NCI-H1930 (cell line): ENCODE data around the gene PLD5.

Source experiments
- DNase-seq, 2 experiments: peaks; one replicate each; lab custom pipeline; 2025; lab: John Stamatoyannopoulos, UW

The PLD5 gene

GRCh38 chr1:242524571-242525359 lies at the start of gene PLD5:
Gene PLD5, minus strand, starts transcription at chr1:242524697.
- DNase-seq: peak; percentile 15 to 48

GRCh38 chr1:242569867-242570266 lies 45.4 kb upstream of the PLD5 start:
- no peak for DNase-seq

- DNase-seq: no peak
Observed at GRCh38 chr1:242568666-242569065, 44.2 kb upstream of the PLD5 start.

- no peak for DNase-seq
Observed at GRCh38 chr1:242567596-242567995, 43.1 kb upstream of the PLD5 start.

GRCh38 chr1:242556759-242557158 lies 32.3 kb upstream of the PLD5 start:
- no peak for DNase-seq

- DNase-seq: no peak
Observed at GRCh38 chr1:242556276-242556675, 31.8 kb upstream of the PLD5 start.

- no peak for DNase-seq
Observed at GRCh38 chr1:242554577-242554976, 30.1 kb upstream of the PLD5 start.

- DNase-seq: no peak
Observed at GRCh38 chr1:242546849-242547729, 22.6 kb upstream of the PLD5 start.

- no peak for DNase-seq
Observed at GRCh38 chr1:242546441-242546840, 21.9 kb upstream of the PLD5 start.

GRCh38 chr1:242544071-242544470 lies 19.6 kb upstream of the PLD5 start:
- DNase-seq: no peak

GRCh38 chr1:242542271-242542670 lies 17.8 kb upstream of the PLD5 start:
- no peak for DNase-seq

GRCh38 chr1:242535986-242536385 lies 11.5 kb upstream of the PLD5 start:
- no peak for DNase-seq

GRCh38 chr1:242534753-242535152 lies 10.3 kb upstream of the PLD5 start:
- no peak for DNase-seq

- DNase-seq: no peak
Observed at GRCh38 chr1:242530761-242531160, 6.3 kb upstream of the PLD5 start.

- no peak for DNase-seq
Observed at GRCh38 chr1:242525769-242526168, 1.3 kb upstream of the PLD5 start.

GRCh38 chr1:242525360-242525722 lies 844 bp upstream of the PLD5 start:
- DNase-seq: no peak

GRCh38 chr1:242523719-242524570 lies 552 bp downstream of the PLD5 start:
- peak; percentile 19 to 42 for DNase-seq

GRCh38 chr1:242522996-242523718 lies 1.3 kb downstream of the PLD5 start:
- DNase-seq: no peak

- no peak for DNase-seq
Observed at GRCh38 chr1:242522304-242522945, 2.1 kb downstream of the PLD5 start.

GRCh38 chr1:242515555-242515954 lies 8.9 kb downstream of the PLD5 start:
- DNase-seq: no peak

GRCh38 chr1:242506724-242507123 lies 17.8 kb downstream of the PLD5 start:
- DNase-seq: no peak
